ENCODE results near the gene MACROD2.
"Not testable (repeated sequence)": the region's sequence is repeated elsewhere in the genome, so short reads cannot be mapped to it uniquely, and the experiment has no call there.

Gene MACROD2

DNA sequence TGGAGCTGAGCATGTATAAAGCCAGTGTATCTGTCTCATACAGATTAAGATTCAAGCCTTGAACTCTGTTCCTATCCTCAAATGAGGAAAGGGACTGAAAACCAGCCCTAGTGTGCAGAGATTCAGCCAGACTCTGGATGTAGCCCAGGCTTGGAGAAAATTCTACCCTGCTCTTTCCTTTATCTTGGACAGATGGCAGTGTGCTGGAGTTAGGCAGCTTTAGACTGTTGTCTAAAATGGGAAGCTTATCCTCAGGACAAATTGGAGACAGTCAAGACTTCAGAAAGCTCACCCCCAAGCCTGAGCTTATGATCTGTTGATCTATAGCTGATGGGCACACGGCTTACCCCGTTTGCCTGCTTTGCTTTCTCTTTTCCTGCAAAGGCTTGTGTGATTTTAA is 1520.4 kb downstream of the MACROD2 start:
- DNase-seq = no peak

DNA sequence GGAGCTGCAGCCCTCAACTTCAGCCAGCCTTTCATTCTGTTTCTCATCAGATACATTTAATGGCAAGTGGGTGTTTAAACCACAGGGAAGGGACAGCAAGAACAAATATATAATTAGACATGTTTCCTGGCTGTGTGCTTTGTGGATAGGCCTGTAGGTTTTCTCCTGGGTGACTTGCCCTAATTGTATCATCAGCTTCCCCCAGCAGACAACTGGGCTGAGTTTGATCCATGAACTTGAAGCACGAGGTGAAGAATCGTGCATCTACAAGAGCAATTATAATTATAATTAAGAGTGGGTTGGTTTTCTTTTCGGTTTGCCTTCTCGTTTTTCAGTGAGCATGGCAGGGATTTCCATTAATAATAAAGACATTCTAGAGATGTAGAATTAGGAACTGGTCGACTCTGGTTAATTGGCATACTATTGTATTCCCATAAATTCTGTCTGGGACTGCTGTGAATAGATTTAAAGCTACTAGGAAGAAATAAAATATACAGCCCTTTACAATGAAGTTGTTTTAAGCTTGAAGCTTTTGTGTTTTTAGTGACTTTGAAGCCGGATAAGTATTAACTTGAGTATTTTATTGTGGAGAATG is 1525.7 kb downstream of the MACROD2 start:
- no peak for DNase-seq

DNA sequence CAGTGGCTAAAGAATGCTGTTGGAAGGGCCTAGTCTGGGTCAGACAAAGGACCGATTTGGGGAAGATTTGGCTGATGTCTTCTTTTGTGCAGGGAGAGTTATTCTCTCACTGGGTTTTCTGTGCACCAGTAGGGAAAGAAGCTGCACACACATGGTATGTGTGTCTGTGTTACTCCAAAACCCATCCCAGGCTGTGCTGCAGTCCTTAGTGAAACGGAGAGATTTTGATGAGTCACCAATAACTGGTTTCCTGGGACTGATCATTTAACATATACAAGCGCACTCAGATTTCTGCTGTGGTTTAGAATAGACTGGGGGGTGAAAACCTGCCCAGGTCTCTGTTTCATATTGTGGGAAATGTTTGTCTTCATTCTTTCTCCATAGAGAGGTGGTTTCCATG is 1528.1 kb downstream of the MACROD2 start:
- no peak for DNase-seq

DNA sequence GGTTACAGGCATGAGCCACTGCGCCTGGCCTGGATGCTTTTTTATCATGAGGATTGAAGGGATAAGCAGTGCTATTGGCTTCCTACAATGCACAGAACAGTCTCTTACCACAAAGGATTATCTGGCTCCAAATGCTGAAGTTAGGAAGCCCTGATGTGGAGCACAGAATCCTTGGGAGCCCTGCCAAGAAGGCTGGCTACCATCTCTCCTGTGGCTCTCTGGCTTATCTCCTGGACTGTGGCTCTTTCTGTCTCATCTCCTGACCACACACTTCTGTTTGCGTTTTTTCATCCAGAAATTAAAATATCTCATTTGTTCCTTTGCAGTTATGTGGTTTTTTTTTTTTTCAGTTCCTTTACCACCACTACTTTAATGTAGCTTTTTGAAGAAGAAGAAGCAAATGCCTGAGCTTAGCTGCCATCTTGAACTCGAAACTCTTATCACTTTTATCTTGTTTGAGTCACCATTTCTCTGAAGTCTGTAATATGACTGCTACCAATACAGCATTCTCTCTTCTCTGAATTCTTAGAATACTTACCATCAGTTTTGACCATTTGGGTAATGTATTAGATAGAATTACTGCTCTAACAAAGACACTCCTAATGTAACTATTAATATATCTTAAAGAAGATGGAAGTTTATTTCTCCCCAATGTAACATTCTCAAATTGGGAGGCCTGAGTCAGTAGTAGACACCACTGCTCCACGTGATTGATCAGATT is 1533.2 kb downstream of the MACROD2 start:
- no peak for DNase-seq

DNA sequence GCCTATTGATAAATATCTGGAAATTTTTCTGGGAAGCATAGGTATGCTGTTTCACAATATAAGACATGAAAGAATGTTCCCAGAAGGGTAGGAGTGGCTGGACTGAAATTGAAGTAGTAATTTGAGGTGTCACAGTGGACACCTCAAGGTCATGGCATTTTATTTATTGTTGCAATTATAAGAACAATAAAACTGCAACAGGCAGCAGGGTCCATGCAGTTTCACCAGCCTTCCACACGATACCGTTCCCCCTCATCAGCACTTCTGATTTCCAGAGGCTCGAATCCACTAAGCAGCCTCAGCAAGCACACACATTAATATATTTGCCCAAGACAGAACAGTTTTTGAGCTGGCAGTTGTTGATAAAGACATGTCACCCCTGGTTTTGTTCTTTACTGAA is 1540.5 kb downstream of the MACROD2 start:
- DNase-seq = no peak

DNA sequence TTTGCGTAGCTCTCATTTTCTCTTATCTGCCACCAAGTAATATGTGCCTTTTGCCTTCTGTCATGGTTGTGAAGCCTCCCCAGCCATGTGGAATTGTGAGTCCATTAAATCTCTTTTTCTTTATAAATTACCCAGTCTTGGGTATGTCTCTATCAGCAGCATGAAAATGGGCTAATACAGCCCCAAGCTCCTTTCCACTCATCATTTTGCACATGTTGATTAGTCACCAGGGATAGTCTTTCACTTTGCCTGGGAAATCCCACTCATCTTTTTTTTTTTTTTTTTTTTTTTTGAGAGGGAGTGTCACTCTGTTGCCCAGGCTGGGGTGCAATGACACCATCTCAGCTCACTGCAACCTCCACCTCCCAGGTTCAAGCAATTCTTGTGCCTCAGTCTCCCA is 1541.9 kb downstream of the MACROD2 start:
- DNase-seq = not testable (repeated sequence)

DNA sequence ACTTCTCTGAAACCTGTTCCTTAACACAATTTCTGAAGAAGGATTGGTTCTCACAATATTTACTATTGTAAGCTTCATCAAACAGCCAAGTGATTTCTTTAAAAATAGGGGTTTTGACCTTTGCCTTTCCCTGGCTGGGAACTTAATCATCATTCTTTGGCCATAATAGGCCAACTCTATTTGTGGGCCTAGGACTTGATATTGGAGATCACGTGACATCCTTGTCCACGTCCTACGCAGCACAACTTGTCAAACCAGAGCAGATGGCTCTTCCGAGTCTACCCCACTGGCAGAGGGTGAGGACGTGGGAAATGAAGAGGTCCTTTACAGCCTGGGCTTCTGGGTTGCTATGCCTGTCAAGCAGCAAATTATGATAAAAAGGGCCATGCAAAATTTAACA is 1547.3 kb downstream of the MACROD2 start:
- DNase-seq = no peak

DNA sequence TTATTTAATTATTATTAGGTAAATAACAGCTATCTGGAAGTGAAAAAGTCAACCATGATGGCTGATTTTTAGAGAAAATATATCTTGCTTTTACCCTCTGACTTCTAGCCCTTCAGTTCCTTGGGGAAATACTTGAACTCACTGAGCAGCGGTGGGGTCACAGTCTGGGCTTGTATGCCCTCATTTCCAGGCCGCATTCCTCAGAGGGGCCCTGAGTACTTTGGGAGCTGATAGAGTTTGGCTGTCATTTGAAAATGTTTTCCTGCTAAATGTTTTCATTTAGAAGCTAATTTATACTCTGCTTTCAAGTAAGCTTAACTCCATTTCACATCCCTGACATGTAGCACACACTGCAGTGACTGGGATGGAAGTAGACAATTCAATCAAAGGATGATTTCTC is 1549.4 kb downstream of the MACROD2 start:
- DNase-seq = no peak

- DNase-seq = no peak
Measured at GRCh38 chr20:15546525-15547023, 1551.3 kb downstream of the MACROD2 start.

DNA sequence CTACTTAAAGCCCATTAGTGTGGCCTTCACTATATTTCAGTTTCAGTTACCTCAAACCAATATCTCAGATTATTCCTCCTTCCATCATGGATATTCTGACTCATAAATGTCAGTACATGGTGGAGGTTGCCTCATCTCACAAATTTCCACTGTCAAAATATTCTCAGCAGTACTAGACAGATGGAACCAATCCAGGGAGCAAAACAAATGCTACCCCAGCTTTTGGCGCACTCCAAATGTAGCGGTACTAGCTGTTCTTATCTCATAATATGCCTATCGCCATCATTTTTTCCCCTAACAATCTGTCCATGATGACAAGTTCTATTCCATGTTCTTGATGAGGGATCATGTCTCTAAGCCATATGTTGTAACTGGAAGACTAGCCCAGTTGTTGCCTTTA is 1551.8 kb downstream of the MACROD2 start:
- no peak for DNase-seq

- no peak for DNase-seq
Measured at GRCh38 chr20:15550116-15550870, 1555.0 kb downstream of the MACROD2 start.

DNA sequence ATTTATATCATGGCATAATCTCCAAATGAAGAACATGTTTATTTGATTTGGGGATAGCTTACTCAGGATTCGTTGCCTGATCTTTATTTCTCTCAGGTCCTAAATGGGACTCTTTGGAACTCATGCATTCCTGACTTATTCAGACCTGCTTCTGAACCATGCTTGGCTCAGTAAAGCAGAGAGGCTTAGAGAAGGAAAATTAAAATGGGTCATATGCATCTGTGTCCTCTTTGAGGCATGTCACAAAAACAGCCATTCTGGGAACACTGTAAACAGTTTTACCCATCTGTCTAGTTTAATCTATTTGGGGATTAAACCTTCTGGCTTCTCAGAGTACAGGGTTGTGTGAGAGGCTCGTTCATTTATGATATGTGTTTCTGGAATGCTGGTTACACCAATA is 1560.6 kb downstream of the MACROD2 start:
- no peak for DNase-seq

GRCh38 chr20:15556869-15557268 is 1561.6 kb downstream of the MACROD2 start:
- no peak for DNase-seq

GRCh38 chr20:15561070-15561569 is 1565.8 kb downstream of the MACROD2 start:
- DNase-seq = no peak

DNA sequence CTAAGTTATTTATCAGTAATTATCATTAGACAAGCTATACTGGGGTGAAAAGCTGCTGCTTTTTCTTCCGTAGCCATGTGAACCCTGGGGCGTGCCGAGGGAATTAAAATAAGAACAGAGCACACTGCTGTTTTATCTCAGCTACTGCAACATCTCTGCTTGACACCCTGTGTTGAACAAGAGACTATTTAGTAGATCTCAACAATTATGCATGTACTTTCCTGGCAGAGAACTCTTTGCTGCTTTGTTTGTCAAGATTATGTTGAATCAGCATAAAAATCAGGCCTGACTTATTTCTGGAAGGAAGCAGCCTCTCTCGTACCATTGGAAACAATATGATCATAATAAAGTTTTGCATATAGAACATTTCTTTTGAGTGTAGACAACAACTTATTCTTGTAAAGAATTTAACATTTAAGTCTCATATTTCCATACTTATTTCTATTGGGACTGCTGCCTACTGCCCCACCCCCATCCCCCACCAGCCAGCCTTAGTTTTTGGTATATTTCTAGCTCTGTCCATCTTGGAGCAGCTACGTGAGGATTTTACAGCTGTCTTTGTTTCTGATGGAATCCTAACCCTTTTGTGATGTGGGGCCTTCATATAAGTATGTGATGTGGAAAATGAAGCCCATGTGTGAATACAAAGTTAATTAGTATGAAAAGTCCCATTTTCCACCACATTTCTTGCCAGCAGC is 1566.5 kb downstream of the MACROD2 start:
- DNase-seq = no peak

- no peak for DNase-seq
Measured at GRCh38 chr20:15563836-15564235, 1568.5 kb downstream of the MACROD2 start.

DNA sequence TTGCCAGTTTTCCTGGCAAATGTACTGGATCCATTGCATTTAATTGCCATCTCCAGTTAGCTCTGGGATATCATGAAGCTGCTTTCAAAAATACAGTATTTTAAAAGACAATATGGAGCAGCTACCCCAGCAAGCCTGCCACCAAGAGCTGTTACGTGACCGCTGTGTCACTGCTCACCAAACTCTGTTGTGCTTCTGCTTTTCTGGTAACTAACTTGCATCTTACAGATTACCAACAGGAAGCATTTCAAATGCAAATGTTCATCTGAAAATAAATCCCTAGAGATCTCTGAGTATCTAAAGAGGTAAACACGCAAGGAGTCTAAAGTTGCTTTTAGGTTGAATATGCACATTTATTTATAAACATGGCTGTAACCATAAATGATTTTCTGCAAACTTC is 1569.7 kb downstream of the MACROD2 start:
- DNase-seq = no peak

DNA sequence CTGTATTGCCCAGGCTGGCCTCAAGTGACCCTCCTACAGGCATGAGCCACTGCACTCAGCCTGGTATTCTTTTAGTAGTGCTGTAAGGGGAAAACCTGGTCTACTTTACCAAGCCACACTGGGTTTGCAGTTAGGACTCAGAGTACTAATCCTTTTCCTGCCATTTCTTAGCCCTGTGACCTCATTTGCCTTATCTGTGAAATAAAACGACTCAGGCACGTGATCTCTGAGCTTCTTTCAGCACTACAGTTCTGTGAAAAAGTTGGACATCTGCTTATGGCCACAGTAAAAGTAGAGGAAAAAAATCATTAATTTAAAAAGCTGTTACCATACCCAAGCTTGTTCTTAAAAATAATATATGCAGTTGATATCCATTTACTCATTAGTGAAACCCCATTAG is 1570.5 kb downstream of the MACROD2 start:
- DNase-seq = no peak

- DNase-seq = no peak
Measured at GRCh38 chr20:15567219-15567618, 1571.9 kb downstream of the MACROD2 start.

GRCh38 chr20:15570156-15570555 is 1574.8 kb downstream of the MACROD2 start:
- DNase-seq = no peak

DNA sequence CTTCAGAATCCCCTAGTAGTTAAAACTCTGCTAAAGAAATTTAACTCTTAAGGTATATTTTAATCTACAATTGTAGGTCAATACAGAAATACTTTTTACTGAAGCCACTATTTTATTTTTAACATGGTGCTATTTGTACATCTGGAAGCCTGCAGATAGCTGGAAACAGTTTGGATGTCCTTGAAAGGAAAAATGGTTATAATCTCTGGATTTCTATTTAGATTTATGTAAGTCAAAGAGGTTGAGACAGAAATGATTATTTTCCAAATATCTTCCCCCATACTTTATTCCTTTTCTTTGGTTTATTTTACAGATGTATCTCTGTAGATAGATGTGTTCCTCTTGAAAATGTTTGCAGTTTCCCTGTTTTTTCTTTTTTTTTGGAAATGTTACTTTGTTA is 1575.7 kb downstream of the MACROD2 start:
- DNase-seq = no peak

DNA sequence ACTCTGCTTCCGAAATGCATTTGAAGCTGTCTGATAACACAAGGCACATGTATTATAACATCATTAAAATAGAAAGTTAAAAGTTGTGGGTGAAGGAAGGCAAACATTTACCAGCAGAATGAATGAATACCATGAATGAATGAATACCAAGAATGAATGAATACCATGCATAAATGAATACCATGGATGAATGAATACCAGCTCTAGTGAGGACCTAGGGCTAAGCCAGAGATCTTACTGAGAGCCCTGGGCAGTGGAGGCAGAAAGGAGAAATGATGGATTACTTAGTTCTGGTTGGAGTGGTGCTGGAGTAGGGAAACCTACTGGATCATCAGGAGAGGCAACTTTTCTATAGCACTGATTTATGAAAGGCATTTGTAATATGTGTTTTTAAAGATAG is 1579.9 kb downstream of the MACROD2 start:
- no peak for DNase-seq

DNA sequence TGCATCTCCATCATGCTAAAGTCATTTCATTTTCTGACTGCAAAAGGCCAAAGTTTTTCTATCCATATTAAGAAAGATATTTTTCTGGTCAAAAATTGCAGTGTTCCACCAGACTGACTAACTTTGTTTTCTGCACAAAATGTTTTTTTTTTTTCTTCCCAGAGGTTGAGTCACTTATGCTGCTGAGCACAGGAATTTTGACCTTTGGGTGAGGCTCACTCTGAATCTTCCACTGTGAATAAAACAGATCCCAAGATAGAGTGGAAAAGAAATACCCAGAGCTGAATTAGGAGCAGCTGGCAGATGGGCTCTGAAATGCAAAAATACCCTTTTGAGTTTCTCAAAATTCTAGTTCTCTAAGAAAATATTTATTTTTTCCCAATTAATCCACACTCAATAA is 1581.1 kb downstream of the MACROD2 start:
- no peak for DNase-seq
